DOHH2 (cell line): ENCODE results near the gene KRTAP5-8.
"Not testable (repeated sequence)": the region's sequence is repeated elsewhere in the genome, so short reads cannot be mapped to it uniquely, and the experiment has no call there.

Source experiments
- H3F3A ChIP-seq: fragments of 200-600 bp; sonication (generic), shearing (Covaris generic); 2 replicates; pipeline ENCODE4 v1.6.0; 2016; ENCODE audit warnings: antibody characterized with exemption, mild to moderate bottlenecking; ENCODE audit not compliant: control insufficient read depth, insufficient read depth
- H3K27ac ChIP-seq: fragments of 200-600 bp; sonication (generic); 2 replicates; pipeline ENCODE4 v1.5.1; 2014; ENCODE audit warnings: low read depth, mild to moderate bottlenecking, low read length, moderate library complexity
- H3K27me3 ChIP-seq: fragments of 200-600 bp; sonication (generic); 2 replicates; pipeline ENCODE4 v1.6.1; 2014; ENCODE audit warnings: mild to moderate bottlenecking, low read length, mixed read lengths; ENCODE audit not compliant: control insufficient read depth
- H3K36me3 ChIP-seq: fragments of 200-600 bp; sonication (generic); 2 replicates; pipeline ENCODE4 v1.6.1; 2014; ENCODE audit warnings: mild to moderate bottlenecking, low read length, moderate library complexity, mixed read lengths; ENCODE audit not compliant: control insufficient read depth
- H3K4me1 ChIP-seq: fragments of 200-600 bp; sonication (generic); 2 replicates; pipeline ENCODE4 v1.6.1; 2014; ENCODE audit warnings: mild to moderate bottlenecking, low read length, mixed read lengths; ENCODE audit not compliant: control insufficient read depth
- H3K4me2 ChIP-seq: fragments of 200-600 bp; sonication (generic); 2 replicates; pipeline ENCODE4 v1.6.0; 2014; ENCODE audit warnings: mild to moderate bottlenecking, low read length, moderate library complexity
- H3K4me3 ChIP-seq: fragments of 200-600 bp; sonication (generic); 2 replicates; pipeline ENCODE4 v1.5.1; 2014; ENCODE audit warnings: mild to moderate bottlenecking, low read length, mixed read lengths
- H3K79me2 ChIP-seq: fragments of 200-600 bp; sonication (generic); 2 replicates; pipeline ENCODE4 v1.6.1; 2014; ENCODE audit warnings: mild to moderate bottlenecking, low read length, mixed read lengths; ENCODE audit not compliant: control insufficient read depth
- H3K9me2 ChIP-seq: fragments of 200-600 bp; sonication (generic); replicated peaks from 2 replicates; pipeline ENCODE4 v1.6.1; 2014; ENCODE audit warnings: mild to moderate bottlenecking, low read length, mixed read lengths; ENCODE audit not compliant: control insufficient read depth
- H3K9me3 ChIP-seq: fragments of 200-600 bp; sonication (generic); 2 replicates; pipeline ENCODE4 v1.6.1; 2014; ENCODE audit warnings: antibody characterized with exemption, low read length, mixed read lengths; ENCODE audit not compliant: control insufficient read depth, insufficient read depth
- H4K20me1 ChIP-seq: fragments of 200-600 bp; sonication (generic); 2 replicates; pipeline ENCODE4 v1.6.0; 2014; ENCODE audit warnings: low read depth, mild to moderate bottlenecking, antibody characterized with exemption, low read length, moderate library complexity; ENCODE audit not compliant: control insufficient read depth, insufficient read depth
- CTCF ChIP-seq: fragments of 200-600 bp; sonication (generic); IDR thresholded peaks from one replicate; pipeline ENCODE4 v1.5.1; 2014; ENCODE audit warnings: antibody characterized with exemption, mild to moderate bottlenecking, low read depth, low read length; ENCODE audit not compliant: poor library complexity, severe bottlenecking
- EZH2phosphoT487 ChIP-seq: fragments of 200-600 bp; sonication (generic); IDR thresholded peaks from 2 replicates; pipeline ENCODE4 v1.6.1; 2017; ENCODE audit warnings: borderline replicate concordance, mild to moderate bottlenecking, antibody characterized with exemption, low read length, moderate library complexity, mixed read lengths

The KRTAP5-8 gene

GRCh38 chr11:71537977-71538665 is at the start of gene KRTAP5-8:
KRTAP5-8 (plus strand) TSS chr11:71538025; CDS start chr11:71538056, 31 bp downstream.
- H3F3A ChIP-seq, H3K36me3 ChIP-seq, H3K27ac ChIP-seq, H4K20me1 ChIP-seq, H3K4me1 ChIP-seq, H3K4me3 ChIP-seq, H3K9me2 ChIP-seq, H3K79me2 ChIP-seq, H3K9me3 ChIP-seq, H3K4me2 ChIP-seq: not testable (repeated sequence)
- peaks cover 13% of the 10 kb centered on the region for H3K27me3 ChIP-seq

- Histone ChIP-seq H3K4me3 (no peak overlapping the region), H3K9me3 (no peaks in the 10 kb centered on the region), H3K27ac (no peak overlapping the region), H3K36me3 (peaks cover 14% of the 10 kb centered on the region), H4K20me1 (no peaks in the 10 kb centered on the region), H3K9me2 (no peaks in the 10 kb centered on the region), H3K4me1 (no peaks in the 10 kb centered on the region), H3K27me3 (no peaks in the 10 kb centered on the region), H3F3A (no peaks in the 10 kb centered on the region), H3K4me2 (no peak overlapping the region), H3K79me2 (no peaks in the 10 kb centered on the region)
- TF ChIP-seq CTCF (no peak), EZH2phosphoT487 (no peak)
Observed at GRCh38 chr11:71488681-71489270, 49.0 kb upstream of the KRTAP5-8 start.

- TF ChIP-seq EZH2phosphoT487 = no peak
- Histone ChIP-seq H3K27ac (no peak overlapping the region), H4K20me1 (no peaks in the 10 kb centered on the region), H3K4me3 (no peak overlapping the region), H3K27me3 (no peaks in the 10 kb centered on the region), H3K4me2 (no peak overlapping the region), H3F3A (no peaks in the 10 kb centered on the region), H3K4me1 (no peaks in the 10 kb centered on the region), H3K9me2 (no peaks in the 10 kb centered on the region), H3K36me3 (peaks cover 11% of the 10 kb centered on the region), H3K9me3 (no peaks in the 10 kb centered on the region), H3K79me2 (no peaks in the 10 kb centered on the region)
Observed at GRCh38 chr11:71489311-71490043, 48.3 kb upstream of the KRTAP5-8 start.

GRCh38 chr11:71490044-71490730 is 47.6 kb upstream of the KRTAP5-8 start:
- H3K4me1 ChIP-seq = no peaks in the 10 kb centered on the region
- H3F3A ChIP-seq = no peaks in the 10 kb centered on the region
- H3K27ac ChIP-seq = no peak overlapping the region
- H3K4me2 ChIP-seq = no peak overlapping the region
- no peaks in the 10 kb centered on the region for H3K9me3 ChIP-seq
- H3K4me3 ChIP-seq = no peak overlapping the region
- peaks cover 8% of the 10 kb centered on the region; the same call in 1 of the 2 replicates for H3K36me3 ChIP-seq
- TF ChIP-seq EZH2phosphoT487 = no peak
- TF ChIP-seq CTCF = no peak
- H3K27me3 ChIP-seq = no peaks in the 10 kb centered on the region
- H4K20me1 ChIP-seq = no peaks in the 10 kb centered on the region
- no peaks in the 10 kb centered on the region for H3K79me2 ChIP-seq
- no peaks in the 10 kb centered on the region for H3K9me2 ChIP-seq
